PC-9 (cell line): ENCODE measurements around the gene CKAP4. TPM values are rescaled to one million over a fixed set of nuclear protein-coding genes. Genes with fewer than 3 reads are reported as not detected.

Experiments
- BruUV-seq: library from RNA; stranded (reverse); fragments of 400-500 nt; replicated peaks from 2 replicates; lab custom pipeline; 2021; lab: Mats Ljungman, UMichigan
- CTCF ChIA-PET: fragments of 300-600 bp; sonication (Branson Sonifier 250); formaldehyde crosslinking; loops from one replicate; lab custom pipeline; 2022; ENCODE audit warnings: antibody characterized with exemption; lab: Charles Lee
- POLR2A ChIA-PET: fragments of 300-600 bp; sonication (Branson Sonifier 250); formaldehyde crosslinking; loops from one replicate; lab custom pipeline; 2022; ENCODE audit warnings: antibody characterized with exemption; ENCODE audit not compliant: unreplicated experiment; lab: Charles Lee
- DNase-seq, 2 experiments: peaks; one replicate each; pipeline versions ENCODE4 v3.0.0 to v3.0.0-alpha.2; 2015 to 2022; ENCODE audit warnings: mixed read lengths in 1 of 2
- H2AFZ ChIP-seq: fragments of 200-600 bp; sonication (generic); 2 replicates; pipeline ENCODE4 v1.8.1; 2017; ENCODE audit warnings: antibody characterized with exemption
- H3F3A ChIP-seq: fragments of 200-600 bp; sonication (generic); 2 replicates; pipeline ENCODE4 v1.8.1; 2017; ENCODE audit warnings: antibody characterized with exemption, mild to moderate bottlenecking, low read depth; ENCODE audit not compliant: insufficient read depth
- H3K27ac ChIP-seq: fragments of 200-600 bp; sonication (generic); 2 replicates; pipeline ENCODE4 v1.6.1; 2016; ENCODE audit warnings: mixed run types
- H3K27me3 ChIP-seq: fragments of 200-600 bp; sonication (generic); 2 replicates; pipeline ENCODE4 v1.6.1; 2016; ENCODE audit warnings: low read depth, mixed run types; ENCODE audit not compliant: insufficient read depth
- H3K36me3 ChIP-seq: fragments of 200-600 bp; sonication (generic); 2 replicates; pipeline ENCODE4 v1.6.1; 2016; ENCODE audit warnings: low read depth, mixed run types
- H3K4me1 ChIP-seq: fragments of 200-600 bp; sonication (generic); replicated peaks from 2 replicates; pipeline ENCODE4 v1.6.1; 2016; ENCODE audit warnings: mixed run types; ENCODE audit not compliant: insufficient read depth
- H3K4me2 ChIP-seq: fragments of 200-600 bp; sonication (generic); 2 replicates; pipeline ENCODE4 v1.6.1; 2017; ENCODE audit warnings: mixed run types
- H3K4me3 ChIP-seq: fragments of 200-600 bp; sonication (generic); 2 replicates; pipeline ENCODE4 v1.6.1; 2016; ENCODE audit warnings: mixed run types
- H3K79me2 ChIP-seq: fragments of 200-600 bp; sonication (generic); 2 replicates; pipeline ENCODE4 v1.6.1; 2017; ENCODE audit warnings: low read depth, mixed run types
- H3K9me2 ChIP-seq: fragments of 200-600 bp; sonication (generic); 2 replicates; pipeline ENCODE4 v1.8.1; 2017; ENCODE audit warnings: mild to moderate bottlenecking; ENCODE audit not compliant: insufficient read depth
- H3K9me3 ChIP-seq: fragments of 200-600 bp; sonication (generic); 2 replicates; pipeline ENCODE4 v1.8.1; 2016; ENCODE audit warnings: low read depth; ENCODE audit not compliant: insufficient read depth
- H4K20me1 ChIP-seq: fragments of 200-600 bp; sonication (generic); 2 replicates; pipeline ENCODE4 v1.8.1; 2017; ENCODE audit not compliant: insufficient read depth
- EZH2 ChIP-seq: fragments of 200-600 bp; sonication (generic); IDR thresholded peaks from 2 replicates; pipeline ENCODE4 v1.8.0; 2017; ENCODE audit warnings: antibody characterized with exemption, low read depth
- intact Hi-C: fragments of 100-400 bp; cut with micrococcal nuclease; formaldehyde crosslinking; loops from one replicate; pipeline ENCODE4 v1.10.0; 2022; ENCODE audit not compliant: unreplicated experiment
- total RNA-seq: library from RNA; stranded (reverse); gene quantifications from 2 replicates; pipeline ENCODE4 v1.2.3, GENCODE V29; 2021
- TF ChIP-seq, protein P1 (sequence below): fragments of 200-600 bp; sonication (generic); conservative IDR thresholded peaks from 2 replicates; pipeline ENCODE4 v1.6.1; 2017; ENCODE audit warnings: mixed run types, antibody characterized with exemption, mild to moderate bottlenecking, moderate library complexity

CKAP4 gene
- total RNA-seq, 1 experiment from 2014 or later, result 81.5 TPM

DNA sequence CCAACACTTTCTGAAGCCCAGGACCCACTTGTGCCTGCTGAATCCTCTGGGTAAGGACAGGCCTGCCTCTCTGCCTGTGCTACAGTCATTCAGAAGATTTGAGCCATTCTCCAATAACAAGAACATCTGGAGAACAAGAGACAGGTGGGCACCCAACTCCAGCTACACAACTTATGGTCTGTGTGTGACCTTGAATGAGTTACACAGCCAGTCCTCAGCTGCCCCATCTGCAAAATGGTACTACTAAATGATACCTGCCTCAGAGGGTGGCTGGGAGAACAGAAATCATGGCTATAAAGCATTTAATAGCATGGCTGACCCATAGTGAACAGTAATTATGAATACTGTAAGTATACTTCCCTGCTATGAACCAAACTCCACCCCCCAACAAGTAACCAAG, 4.2 kb downstream of the CKAP4 start:
- Histone ChIP-seq H3K36me3 (peaks cover 28% of the 10 kb centered on the region), H3F3A (peaks cover 2% of the 10 kb centered on the region; the same call in 1 of the 2 replicates), H3K79me2 (peaks cover 49% of the 10 kb centered on the region), H3K27ac (no peak overlapping the region), H3K4me2 (no peak overlapping the region), H4K20me1 (peaks cover 7% of the 10 kb centered on the region; the same call in 1 of the 2 replicates), H3K9me3 (no peaks in the 10 kb centered on the region), H2AFZ (no peak overlapping the region), H3K4me1 (peaks cover 22% of the 10 kb centered on the region), H3K27me3 (no peaks in the 10 kb centered on the region), H3K9me2 (no peaks in the 10 kb centered on the region), H3K4me3 (no peak overlapping the region)
- DNase-seq, result no peak
- POLR2A ChIA-PET, result no interaction called here
- intact Hi-C loops, result no loop called here
- TF ChIP-seq, protein P1, sequence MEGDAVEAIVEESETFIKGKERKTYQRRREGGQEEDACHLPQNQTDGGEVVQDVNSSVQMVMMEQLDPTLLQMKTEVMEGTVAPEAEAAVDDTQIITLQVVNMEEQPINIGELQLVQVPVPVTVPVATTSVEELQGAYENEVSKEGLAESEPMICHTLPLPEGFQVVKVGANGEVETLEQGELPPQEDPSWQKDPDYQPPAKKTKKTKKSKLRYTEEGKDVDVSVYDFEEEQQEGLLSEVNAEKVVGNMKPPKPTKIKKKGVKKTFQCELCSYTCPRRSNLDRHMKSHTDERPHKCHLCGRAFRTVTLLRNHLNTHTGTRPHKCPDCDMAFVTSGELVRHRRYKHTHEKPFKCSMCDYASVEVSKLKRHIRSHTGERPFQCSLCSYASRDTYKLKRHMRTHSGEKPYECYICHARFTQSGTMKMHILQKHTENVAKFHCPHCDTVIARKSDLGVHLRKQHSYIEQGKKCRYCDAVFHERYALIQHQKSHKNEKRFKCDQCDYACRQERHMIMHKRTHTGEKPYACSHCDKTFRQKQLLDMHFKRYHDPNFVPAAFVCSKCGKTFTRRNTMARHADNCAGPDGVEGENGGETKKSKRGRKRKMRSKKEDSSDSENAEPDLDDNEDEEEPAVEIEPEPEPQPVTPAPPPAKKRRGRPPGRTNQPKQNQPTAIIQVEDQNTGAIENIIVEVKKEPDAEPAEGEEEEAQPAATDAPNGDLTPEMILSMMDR, result no peak
- TF ChIP-seq EZH2, result no peak
- CTCF ChIA-PET, result no interaction called here
- no TSS peak for BruUV-seq

GRCh38 chr12:106240821-106241220, 7.0 kb downstream of the CKAP4 start:
- Histone ChIP-seq H3K79me2 (peaks cover 35% of the 10 kb centered on the region), H3K27ac (no peak overlapping the region), H3K4me3 (no peak overlapping the region), H4K20me1 (peaks cover 7% of the 10 kb centered on the region; the same call in 1 of the 2 replicates), H3K27me3 (no peaks in the 10 kb centered on the region), H3K4me1 (peaks cover 13% of the 10 kb centered on the region), H3K36me3 (peaks cover 28% of the 10 kb centered on the region), H3K4me2 (no peak overlapping the region), H2AFZ (no peak overlapping the region), H3F3A (no peaks in the 10 kb centered on the region; the same call in 1 of the 2 replicates), H3K9me3 (no peaks in the 10 kb centered on the region), H3K9me2 (no peaks in the 10 kb centered on the region)
- intact Hi-C loops, result no loop called here
- ChIA-PET CTCF (no interaction called here), POLR2A (no interaction called here)
- DNase-seq, result no peak
- BruUV-seq, result no TSS peak
- no peak for TF ChIP-seq EZH2
- TF ChIP-seq, protein P1, result no peak

GRCh38 chr12:106239951-106240335, 7.9 kb downstream of the CKAP4 start:
- Histone ChIP-seq H3K4me1 (peaks cover 6% of the 10 kb centered on the region), H3K27ac (no peak overlapping the region), H3K36me3 (peaks cover 28% of the 10 kb centered on the region), H2AFZ (no peak overlapping the region), H3K9me2 (no peaks in the 10 kb centered on the region), H3K9me3 (no peaks in the 10 kb centered on the region), H3K4me3 (no peak overlapping the region), H4K20me1 (peaks cover 4% of the 10 kb centered on the region; the same call in 1 of the 2 replicates), H3K79me2 (peaks cover 28% of the 10 kb centered on the region), H3K27me3 (no peaks in the 10 kb centered on the region), H3F3A (peaks cover 4% of the 10 kb centered on the region; the same call in 1 of the 2 replicates), H3K4me2 (no peak overlapping the region)
- TF ChIP-seq EZH2, result no peak
- TF ChIP-seq, protein P1, result no peak
- POLR2A ChIA-PET, result no interaction called here
- intact Hi-C loops, result no loop called here
- CTCF ChIA-PET, result no interaction called here
- no TSS peak for BruUV-seq
- no peak for DNase-seq
